OCI-LY1 (cell line): ENCODE results near the gene IMMP2L.

Experiments used
- H2AFZ ChIP-seq: fragments of 200-600 bp; sonication (generic), shearing (Covaris generic); 2 replicates; pipeline ENCODE4 v1.6.0; 2014; ENCODE audit warnings: antibody characterized with exemption, mild to moderate bottlenecking, low read length
- H3F3A ChIP-seq: fragments of 200-600 bp; sonication (generic), shearing (Covaris generic); 2 replicates; pipeline ENCODE4 v1.6.0; 2014; ENCODE audit warnings: mild to moderate bottlenecking, antibody characterized with exemption, low read length, moderate library complexity; ENCODE audit not compliant: insufficient read depth
- H3K27ac ChIP-seq: fragments of 200-600 bp; sonication (generic); 2 replicates; pipeline ENCODE4 v1.5.1; 2014; ENCODE audit warnings: low read length, mixed run types, mild to moderate bottlenecking, low read depth; ENCODE audit not compliant: poor library complexity, severe bottlenecking
- H3K27me3 ChIP-seq: fragments of 200-600 bp; sonication (generic); 2 replicates; pipeline ENCODE4 v1.6.0; 2014; ENCODE audit warnings: antibody characterized with exemption, mild to moderate bottlenecking, low read length, moderate library complexity; ENCODE audit not compliant: insufficient read depth
- H3K36me3 ChIP-seq: fragments of 200-600 bp; sonication (generic); 2 replicates; pipeline ENCODE4 v1.6.1; 2014; ENCODE audit warnings: mild to moderate bottlenecking, antibody characterized with exemption, low read length, moderate library complexity, mixed read lengths; ENCODE audit not compliant: insufficient read depth
- H3K4me1 ChIP-seq: fragments of 200-600 bp; sonication (generic); 2 replicates; pipeline ENCODE4 v1.5.1; 2014; ENCODE audit warnings: mild to moderate bottlenecking, low read length, moderate library complexity; ENCODE audit not compliant: insufficient read depth, severe bottlenecking
- H3K4me2 ChIP-seq: fragments of 200-600 bp; sonication (generic), shearing (Covaris generic); 2 replicates; pipeline ENCODE4 v1.6.1; 2014; ENCODE audit warnings: low read length
- H3K4me3 ChIP-seq: fragments of 200-600 bp; sonication (generic); 2 replicates; pipeline ENCODE4 v1.5.1; 2014; ENCODE audit warnings: low read length, low read depth, mild to moderate bottlenecking, mixed read lengths; ENCODE audit not compliant: poor library complexity, severe bottlenecking
- H3K79me2 ChIP-seq: fragments of 200-600 bp; shearing (Covaris generic); 2 replicates; pipeline ENCODE4 v1.6.1; 2016; ENCODE audit warnings: mixed run types, low read length, mixed read lengths; ENCODE audit not compliant: insufficient read depth
- H3K9ac ChIP-seq: fragments of 200-600 bp; sonication (generic), shearing (Covaris generic); 2 replicates; pipeline ENCODE4 v1.6.1; 2014; ENCODE audit warnings: mild to moderate bottlenecking, low read length, mixed read lengths
- H3K9me2 ChIP-seq: fragments of 200-600 bp; sonication (generic), shearing (Covaris generic); 2 replicates; pipeline ENCODE4 v1.6.1; 2014; ENCODE audit warnings: low read depth, mild to moderate bottlenecking, low read length, mixed read lengths
- H3K9me3 ChIP-seq: fragments of 200-600 bp; shearing (Covaris generic); 2 replicates; pipeline ENCODE4 v1.6.1; 2014; ENCODE audit warnings: low read length, mixed read lengths
- H4K20me1 ChIP-seq: fragments of 200-600 bp; sonication (generic), shearing (Covaris generic); 2 replicates; pipeline ENCODE4 v1.6.0; 2016; ENCODE audit warnings: mild to moderate bottlenecking, low read length; ENCODE audit not compliant: insufficient read depth
- CTCF ChIP-seq: fragments of 200-600 bp; sonication (generic), shearing (Covaris generic); IDR thresholded peaks from 2 replicates; pipeline ENCODE4 v1.5.1; 2017; ENCODE audit warnings: mild to moderate bottlenecking, antibody characterized with exemption, low read length, moderate library complexity, mixed read lengths
- EZH2 ChIP-seq: fragments of 200-600 bp; sonication (generic), shearing (Covaris generic); IDR thresholded peaks from 2 replicates; pipeline ENCODE4 v1.8.0; 2017; ENCODE audit warnings: borderline replicate concordance, mixed run types, mild to moderate bottlenecking, antibody characterized with exemption, low read length, moderate library complexity, mixed read lengths

Gene IMMP2L

DNA sequence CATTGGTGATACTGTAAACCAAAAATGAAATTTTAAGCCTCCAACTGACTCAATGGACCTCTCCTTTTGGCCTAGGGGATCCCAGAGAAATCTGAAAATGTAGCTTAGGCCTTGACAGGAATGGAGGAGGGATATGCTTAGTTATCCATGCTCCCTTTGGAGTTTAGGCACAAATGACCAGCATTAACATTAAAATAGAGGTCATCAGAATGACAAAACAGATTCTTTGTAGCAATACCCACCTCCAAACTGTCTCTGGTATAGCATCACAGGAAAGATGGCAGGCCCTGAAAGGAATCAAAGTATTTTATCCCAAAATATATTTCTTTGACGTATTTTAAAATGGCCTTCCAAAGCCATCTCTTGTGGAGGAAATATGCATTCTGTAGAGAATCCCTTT lies 510.5 kb downstream of the IMMP2L start:
- Histone ChIP-seq H3K27me3 (no peaks in the 10 kb centered on the region), H3K36me3 (no peaks in the 10 kb centered on the region), H3K4me1 (peaks cover 8% of the 10 kb centered on the region), H2AFZ (no peak overlapping the region), H3F3A (no peaks in the 10 kb centered on the region), H3K4me2 (no peak overlapping the region), H3K9me3 (no peaks in the 10 kb centered on the region), H3K9ac (no peak overlapping the region), H3K27ac (no peak overlapping the region), H4K20me1 (no peaks in the 10 kb centered on the region), H3K79me2 (no peaks in the 10 kb centered on the region), H3K9me2 (no peaks in the 10 kb centered on the region), H3K4me3 (no peak overlapping the region)
- TF ChIP-seq EZH2 (no peak), CTCF (no peak)

DNA sequence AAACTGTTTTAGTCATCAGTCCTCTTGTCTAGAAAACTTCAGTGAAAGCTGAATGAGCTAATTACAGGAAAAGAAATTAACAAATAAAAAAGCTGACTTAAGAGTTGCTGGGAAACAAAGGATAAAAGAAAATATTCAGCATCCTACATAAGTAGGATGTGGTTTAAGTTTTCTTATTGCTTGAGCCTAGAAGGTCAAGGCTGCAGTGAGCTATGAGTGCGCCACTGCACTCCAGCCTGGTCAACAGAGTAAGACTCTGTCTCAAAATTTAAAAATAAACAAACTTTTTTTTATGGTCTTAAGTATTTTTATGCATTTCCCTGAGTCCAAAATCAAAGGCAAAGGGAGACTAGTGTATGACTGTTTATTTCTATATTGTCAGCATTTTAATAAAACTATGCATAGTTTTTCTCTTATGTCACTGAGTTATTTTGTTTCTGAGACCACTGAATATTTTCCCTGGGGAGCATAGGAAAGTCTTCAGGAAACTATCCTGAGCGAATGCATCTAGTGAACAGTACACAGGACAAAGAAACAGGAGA lies 511.3 kb downstream of the IMMP2L start:
- no peaks in the 10 kb centered on the region for H3K36me3 ChIP-seq
- H3F3A ChIP-seq, result no peaks in the 10 kb centered on the region
- H3K9me2 ChIP-seq, result no peaks in the 10 kb centered on the region
- H3K27me3 ChIP-seq, result no peaks in the 10 kb centered on the region
- no peaks in the 10 kb centered on the region for H3K79me2 ChIP-seq
- H3K9me3 ChIP-seq, result no peaks in the 10 kb centered on the region
- H3K4me2 ChIP-seq, result no peak overlapping the region
- no peak overlapping the region for H3K9ac ChIP-seq
- no peak overlapping the region for H3K27ac ChIP-seq
- H3K4me1 ChIP-seq, result peaks cover 8% of the 10 kb centered on the region
- H4K20me1 ChIP-seq, result no peaks in the 10 kb centered on the region
- H3K4me3 ChIP-seq, result no peak overlapping the region
- TF ChIP-seq EZH2, result no peak
- no peak for TF ChIP-seq CTCF
- H2AFZ ChIP-seq, result no peak overlapping the region

DNA sequence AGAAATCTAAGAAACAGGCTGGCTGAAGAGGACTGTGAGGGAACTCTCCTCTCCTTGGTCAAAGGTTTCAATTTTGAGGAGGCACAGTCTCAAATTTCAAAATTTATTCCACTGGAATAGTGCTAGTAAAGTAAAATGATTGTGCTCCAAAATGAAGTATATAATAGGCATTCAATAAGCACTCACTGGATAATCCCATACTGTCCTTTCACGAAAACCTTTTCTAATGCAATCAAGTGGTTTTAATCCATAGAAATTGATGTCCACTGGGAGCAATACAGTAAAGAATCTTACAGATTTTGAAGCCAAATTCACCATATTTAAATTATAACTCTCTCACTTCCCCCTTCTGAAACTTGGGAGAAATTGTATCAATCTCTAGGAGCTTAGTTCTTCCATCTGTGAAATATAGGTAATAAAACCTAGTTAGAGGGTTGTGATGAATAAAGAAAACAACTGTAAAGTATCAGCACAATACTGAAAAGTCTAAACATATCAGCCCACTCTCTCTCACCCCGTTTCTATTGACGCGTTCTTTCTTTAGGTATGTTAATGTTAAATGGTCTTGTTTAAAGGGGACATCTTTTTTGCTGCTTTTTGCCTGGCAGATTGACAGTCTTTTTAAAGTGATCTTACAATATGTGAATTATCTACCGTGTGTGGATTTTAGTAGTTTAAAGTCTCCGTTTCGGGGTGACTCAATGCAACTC lies 512.2 kb downstream of the IMMP2L start:
- Histone ChIP-seq H3K4me1 (peaks cover 3% of the 10 kb centered on the region), H3K27ac (no peak overlapping the region), H4K20me1 (no peaks in the 10 kb centered on the region), H2AFZ (no peak overlapping the region), H3K9ac (no peak overlapping the region), H3F3A (no peaks in the 10 kb centered on the region), H3K4me3 (no peak overlapping the region), H3K27me3 (no peaks in the 10 kb centered on the region), H3K4me2 (no peak overlapping the region), H3K36me3 (no peaks in the 10 kb centered on the region), H3K9me2 (no peaks in the 10 kb centered on the region), H3K79me2 (no peaks in the 10 kb centered on the region), H3K9me3 (no peaks in the 10 kb centered on the region)
- no peak for TF ChIP-seq EZH2
- no peak for TF ChIP-seq CTCF
